DMS153 treated with DMSO at 0.1 percent for 48 hours (cell line): Measurements from ENCODE around the gene GORASP2.

Experiments used
- DNase-seq: peaks from one replicate; lab custom pipeline; 2025; ENCODE audit not compliant: unreplicated experiment; lab: John Stamatoyannopoulos, UW

Gene GORASP2

DNA sequence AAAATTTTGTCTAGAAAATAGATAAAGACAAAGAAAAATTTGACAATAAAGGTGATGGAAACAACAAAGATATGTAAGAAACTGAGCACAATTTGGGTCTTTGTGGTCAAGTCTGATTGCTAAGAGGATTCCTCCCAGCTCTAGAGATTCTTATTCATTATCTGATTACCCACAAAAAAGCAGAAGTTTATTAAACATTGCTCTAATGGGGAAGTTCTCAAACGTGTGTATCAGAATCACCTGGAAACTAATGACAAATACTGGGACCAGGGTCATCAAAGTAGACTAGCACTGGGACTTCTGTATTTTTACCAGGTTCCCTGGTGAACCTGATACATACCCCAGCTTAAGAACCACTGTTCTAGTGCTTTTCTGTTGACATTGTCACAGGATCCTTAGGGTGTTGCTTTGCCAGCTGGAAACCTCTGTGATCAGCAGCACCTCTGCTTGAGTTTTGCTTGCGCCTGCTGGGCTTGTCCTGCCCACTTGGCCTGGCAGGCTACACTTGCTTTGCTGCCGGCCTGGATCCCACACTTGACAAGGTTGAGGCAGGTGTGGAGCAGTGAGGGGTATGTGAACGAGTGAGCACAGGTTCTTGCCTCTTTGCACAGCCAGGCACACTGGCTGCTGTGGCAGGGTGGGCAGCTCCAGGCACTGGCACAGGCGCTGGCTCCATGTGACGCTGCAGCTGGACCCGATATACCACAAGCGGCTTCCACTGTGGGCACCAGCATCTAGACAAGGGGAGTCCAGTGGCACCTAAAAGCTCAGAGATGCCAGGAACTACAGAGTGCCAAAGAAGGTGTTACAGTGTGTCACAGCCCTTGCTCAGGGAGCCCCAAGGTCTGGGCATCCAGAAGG, 6.2 kb upstream of the GORASP2 start:
- DNase-seq: no peak

DNA sequence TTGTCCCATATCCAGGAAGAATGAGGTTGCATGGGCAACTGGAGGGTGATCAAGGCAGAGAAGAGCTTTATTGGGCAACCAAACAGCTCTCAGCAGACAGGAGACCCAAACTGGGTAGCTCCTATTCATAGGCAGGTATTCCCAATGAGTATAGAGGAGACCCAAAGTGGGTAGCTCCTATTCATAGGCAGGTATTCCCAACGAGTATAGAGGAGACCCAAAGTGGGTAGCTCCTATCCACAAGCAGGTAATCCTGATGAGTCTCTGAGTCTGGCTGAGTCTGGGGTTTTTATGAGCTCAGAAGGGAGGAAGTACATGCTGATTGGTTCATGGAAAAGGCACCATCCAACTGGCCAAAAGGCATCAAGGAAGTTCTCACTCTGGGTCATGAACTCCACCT, 5.3 kb upstream of the GORASP2 start:
- DNase-seq: no peak

DNA sequence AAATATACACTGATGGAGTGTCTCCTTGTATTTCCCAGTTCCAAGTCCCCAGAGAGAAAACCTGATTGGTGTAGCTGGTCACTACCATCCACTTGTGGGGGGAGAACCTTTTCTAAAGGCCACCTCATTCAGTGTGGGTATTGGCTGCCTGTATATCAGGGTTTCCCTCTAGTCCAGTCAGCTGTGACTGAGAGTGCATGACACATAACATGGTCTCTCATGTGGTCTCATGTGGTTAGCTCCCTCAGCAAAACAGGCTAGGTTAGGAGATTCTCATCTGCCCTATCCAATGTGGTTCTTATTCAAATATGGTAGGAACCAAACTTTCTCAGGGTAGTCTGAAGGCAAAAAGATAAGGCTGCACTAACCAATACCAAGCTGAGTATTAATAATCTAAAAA, 4.1 kb upstream of the GORASP2 start:
- DNase-seq: no peak

DNA sequence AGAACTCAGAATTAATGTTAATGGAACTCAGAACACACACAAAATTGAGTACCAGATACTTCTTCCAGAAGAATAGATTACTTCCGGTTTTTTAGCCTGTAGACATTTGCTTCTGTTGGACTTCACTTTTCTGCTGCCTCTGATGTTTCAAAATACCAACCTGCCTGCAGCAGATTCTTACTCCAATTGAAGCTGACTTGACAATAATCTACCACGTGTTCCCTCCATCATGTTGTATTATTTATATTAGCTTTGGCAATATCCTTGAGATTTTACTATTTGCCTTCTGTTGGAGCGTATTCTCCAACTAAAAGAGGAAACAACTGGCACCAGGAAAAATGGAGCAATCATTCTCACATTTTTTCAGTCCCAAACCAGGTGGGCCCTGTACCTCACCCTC, 3.1 kb upstream of the GORASP2 start:
- no peak for DNase-seq

DNA sequence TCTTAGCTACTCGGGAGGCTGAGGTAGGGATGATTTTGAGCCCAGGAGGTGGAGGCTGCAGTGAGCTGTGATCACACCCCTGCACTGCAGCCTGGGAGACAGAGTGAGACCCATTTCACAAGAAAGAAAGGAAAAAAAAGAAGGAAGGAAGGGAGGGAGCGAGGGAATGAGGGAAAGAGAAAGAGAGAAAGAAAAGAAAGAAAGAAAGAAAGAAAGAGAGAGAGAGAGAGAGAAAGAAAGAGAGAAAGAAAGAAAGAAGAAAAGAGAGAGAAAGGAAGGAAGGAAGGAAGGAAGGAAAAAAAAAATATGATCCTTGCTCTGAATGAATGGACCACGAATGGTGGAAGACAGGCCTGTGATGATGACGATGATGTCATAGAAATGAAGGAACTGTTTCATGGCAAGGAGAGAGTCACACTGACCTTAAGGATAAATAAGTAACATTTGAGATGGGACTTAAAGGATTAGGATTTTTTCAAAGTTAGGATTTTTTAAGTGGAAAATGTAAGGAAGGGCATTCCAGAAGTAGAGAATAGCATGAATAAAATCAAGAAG, 2.2 kb upstream of the GORASP2 start:
- no peak for DNase-seq

DNA sequence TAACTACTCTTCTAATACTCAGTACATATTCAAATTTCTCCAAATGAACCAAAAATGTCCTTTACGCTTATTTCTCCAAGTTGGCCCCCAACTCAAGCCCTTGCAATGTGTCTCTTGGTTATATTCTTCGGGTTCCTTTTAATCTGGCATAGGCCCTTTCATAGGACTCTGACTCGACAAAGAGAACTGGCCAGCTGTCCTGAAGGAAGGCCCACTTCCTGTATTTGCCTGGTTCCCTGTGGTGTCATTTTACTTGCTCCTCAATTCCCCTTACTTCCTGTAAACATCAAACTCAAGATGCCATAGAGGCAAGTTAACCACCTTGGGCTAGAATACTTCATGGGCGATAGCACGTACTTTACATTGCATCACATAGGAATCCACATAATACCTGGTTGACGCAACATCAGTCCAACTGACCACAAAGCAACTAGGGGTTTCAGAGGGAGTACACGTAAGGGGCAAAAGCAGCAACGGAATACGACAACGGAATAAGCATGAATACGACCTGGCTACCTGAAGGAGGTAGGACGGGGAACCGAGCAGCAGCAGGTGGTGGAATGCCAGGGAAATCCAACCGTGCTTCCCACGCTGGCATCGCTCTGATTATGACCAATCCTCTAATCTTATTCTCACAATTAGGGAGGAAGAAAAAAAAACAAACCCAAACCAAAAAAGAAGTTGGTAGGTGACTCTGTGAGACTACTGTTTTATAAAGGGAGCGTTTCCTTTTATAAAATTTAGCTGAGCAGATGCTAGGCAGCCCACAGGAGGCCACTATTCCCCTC, 823 bp upstream of the GORASP2 start:
- no peak for DNase-seq

DNA sequence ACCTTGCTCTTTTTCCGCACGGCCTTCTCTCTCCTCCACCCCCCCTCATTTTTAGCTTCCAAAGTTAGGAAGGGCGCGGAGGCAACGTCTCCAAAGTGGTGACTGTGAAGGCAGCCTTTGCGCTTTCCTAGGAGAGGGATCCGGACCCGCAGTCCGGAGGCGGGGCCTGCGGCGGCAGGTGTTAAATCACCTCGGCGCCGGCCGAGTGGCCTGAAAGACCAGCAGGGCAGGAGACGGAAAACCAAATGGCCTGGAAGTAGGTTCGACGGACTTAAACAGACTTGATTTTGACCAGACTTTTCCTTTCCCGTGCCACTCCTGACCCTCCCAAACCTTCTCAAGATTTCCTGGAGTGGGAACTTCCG, 615 bp downstream of the GORASP2 start:
- peak; percentile 31 for DNase-seq

DNA sequence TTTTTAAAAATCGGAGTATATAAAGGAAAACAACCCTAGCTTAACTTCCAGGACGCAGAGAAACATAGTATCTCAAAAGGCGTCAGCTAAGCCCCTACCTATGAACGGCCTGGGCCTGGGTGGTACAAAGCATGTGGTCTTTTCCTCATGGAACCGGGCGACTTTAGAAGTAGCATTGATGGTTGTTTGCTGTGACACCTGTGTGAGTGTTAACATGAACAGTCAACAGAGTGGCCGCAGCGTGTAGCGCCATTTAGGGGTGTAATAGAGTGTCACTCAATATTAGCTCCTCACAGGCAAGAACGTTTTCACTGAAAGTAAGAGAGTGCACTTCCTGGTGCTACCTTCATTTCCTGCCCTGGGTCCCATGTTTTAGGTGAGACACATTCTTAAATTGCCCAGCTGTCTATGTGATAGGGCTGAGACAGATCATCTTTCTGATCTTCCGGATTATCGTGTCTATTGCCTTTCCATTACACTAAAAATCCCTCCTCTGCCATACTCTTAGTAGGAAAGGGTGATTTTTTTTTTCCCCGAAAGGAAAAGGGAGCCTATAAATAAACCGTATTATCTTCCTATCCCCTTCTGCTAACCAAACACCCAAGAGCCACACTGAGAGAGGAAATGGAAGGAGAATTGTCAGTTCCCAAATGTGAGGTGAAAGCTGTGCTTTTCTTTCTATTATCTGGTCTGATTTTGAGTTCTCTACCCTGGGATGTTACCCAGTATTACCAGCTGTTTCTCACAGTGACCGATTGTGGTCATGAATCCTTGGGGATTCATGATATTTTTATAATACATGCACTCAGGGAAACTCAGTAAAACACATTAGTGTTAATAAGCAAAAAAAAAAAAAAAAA, 1.3 kb downstream of the GORASP2 start:
- no peak for DNase-seq

DNA sequence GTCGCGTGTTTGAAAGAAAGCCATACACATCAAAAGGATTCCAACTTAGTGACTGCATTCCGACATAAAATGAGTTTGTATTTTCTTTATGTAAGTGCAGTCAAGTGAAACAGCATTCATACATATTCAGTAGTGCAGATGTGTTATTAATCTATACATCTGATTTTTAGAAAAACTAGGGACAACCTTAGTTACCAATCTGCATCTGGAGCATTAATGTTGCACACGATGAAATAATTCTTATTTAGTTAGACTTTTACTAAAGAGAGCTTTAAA, 1.9 kb downstream of the GORASP2 start:
- DNase-seq: no peak

DNA sequence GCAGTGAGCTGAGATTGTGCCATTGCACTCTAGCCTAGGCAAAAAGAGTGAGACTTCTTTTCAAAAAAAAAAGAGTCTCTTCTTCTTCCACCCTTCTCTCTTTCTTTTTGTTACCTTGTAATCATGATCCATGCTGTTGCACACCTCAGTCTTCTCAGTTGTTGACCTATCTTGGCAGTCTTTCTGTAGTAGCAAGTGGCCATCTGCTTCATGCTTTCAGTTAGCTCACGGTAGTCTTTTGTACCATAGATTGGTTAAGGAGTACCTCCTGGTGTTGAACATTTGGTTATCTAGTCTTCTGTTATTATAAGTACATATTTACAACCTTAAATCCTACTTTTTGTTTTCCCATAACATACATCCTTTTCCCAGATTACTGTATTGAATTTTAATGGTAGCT, 3.1 kb downstream of the GORASP2 start:
- no peak for DNase-seq

DNA sequence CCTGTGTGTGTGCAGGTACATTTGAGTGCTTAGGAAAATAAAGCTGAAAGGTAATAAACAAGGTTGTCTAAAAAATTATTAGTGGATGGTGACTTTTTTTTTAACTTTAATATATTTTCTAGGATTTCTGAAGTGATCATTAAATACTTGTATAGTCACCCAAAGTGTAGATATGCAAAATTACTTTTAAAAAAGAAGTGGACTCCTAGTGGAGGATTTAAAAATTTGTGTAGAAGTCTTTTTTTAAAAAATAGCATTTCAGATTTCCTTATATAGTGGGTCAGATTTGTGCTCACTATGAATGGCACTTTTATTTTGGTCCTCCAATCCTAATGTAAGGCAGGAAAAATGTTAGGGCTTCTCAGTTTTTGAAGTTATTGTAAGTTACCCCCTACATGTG, 3.9 kb downstream of the GORASP2 start:
- DNase-seq: no peak

DNA sequence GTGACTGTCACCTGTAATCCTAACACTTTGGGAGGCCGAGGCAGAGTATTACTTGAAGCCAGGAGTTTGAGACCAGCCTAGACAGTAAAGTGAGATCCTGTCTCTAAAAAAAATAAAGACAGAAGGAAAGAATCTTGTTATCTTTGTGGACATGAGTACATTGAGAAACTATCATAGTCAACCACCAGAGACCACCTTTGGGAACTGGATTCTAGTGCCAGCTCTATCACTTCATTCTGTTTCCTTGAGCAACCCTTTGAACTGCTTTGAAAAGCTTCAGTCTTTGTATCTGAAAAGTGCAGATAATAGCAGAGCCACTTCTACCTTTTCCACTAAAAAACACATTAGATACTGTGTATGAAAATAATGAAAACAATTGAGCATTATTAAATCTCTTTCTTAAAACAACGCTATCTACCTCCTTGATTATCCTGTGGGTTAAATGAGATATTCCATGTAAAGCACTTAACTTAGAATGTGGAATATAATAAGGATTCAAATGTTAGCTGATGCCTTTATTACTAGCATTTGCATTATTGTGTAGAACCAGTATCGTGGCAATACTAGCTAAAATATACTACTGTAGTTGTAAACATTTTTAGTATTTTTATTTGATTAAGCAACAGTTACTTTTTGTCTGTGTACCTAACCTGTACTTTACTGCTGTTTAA, 8.8 kb downstream of the GORASP2 start:
- DNase-seq: no peak

DNA sequence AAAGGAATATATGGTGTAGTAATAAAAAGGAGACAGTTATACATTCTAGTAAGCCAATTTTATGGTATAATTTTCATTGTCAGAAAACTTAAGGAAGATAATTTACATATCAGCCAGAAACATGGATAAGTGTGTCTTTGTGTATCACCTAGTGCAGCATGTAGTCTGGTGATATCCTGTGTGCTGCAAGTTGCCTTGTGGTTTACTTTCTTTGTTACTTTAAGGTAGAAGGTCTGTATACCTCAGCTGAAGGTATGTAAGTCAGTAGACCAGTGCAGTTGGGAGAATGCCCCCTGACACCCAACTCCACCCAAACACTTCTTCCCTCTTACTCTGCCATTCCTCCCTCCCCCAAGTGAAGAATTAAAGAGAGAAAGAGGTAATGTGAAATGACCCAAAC, 11.0 kb downstream of the GORASP2 start:
- DNase-seq: no peak

DNA sequence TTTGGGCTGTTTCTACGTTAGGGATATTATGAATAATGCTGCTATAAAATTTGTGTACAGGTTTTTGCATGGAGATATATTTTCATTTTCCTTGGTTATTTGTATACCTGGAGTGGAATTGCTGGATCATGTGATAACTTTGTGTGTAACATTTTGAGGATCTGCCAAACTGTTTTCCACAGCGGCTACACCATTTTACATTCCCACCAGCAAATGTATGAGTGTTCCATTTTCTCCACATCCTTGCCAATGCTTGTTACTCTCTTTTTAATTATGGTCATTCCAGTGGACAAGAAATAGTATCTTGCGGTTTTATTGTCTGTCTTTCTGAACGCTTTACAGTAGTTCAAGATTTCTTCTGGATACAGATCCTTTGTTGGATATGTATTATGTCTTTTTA, 13.6 kb downstream of the GORASP2 start:
- no peak for DNase-seq

DNA sequence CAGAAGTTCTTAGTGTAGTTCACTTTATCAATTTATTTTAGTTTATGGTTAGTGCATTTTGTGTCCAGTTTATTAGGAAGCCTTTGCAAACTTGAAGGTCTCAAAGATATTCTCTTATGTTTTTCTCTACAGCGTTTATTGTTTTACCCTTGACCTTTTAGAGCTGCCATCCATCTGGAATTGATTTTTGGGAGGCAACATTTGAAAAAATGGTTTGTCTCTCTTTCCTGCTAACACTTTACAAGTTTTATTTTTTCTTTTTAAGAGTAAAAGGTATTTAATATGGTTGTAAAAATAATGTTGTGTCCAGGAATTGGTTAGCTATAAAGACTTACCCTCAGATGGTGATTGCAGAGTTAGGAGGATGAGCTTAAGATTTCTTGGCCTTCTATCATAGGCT, 14.0 kb downstream of the GORASP2 start:
- no peak for DNase-seq

DNA sequence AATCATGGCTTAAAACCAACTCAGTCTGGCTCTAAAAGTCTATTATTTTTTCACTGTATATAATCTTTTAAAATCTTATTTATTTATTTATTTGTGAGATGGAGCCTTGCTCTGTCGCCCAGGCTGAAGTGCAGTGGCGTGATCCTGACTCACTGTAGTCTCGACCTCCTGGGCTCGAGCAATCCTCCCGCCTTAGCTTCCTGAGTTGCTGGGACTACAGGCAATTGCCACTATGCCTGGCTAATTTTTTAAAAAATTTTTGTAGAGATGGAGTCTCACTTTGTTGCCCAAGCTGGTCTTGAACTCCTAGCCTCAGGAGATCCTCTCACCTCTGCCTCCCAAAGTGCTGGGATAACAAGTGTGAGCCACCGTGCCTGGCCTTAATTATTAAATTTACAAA, 14.5 kb downstream of the GORASP2 start:
- no peak for DNase-seq

DNA sequence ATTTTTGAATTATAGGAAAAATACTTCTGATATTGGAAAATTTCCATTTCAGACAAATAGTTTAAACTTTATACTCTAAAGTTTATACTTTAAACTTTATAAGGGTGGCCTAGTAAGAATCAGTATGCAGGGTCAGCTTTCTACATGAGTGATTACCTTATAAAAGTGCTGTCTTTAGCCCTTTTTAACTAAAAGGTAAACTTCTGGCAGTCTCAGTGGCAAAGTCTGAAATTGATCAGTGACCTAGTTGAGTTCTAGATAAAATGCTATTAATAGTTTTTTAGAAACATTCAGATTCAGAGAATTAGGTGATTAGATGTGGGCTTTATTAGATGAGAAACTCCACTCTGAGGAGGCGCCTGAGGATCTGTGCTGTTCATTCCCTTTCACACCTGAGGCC, 15.5 kb downstream of the GORASP2 start:
- DNase-seq: no peak

DNA sequence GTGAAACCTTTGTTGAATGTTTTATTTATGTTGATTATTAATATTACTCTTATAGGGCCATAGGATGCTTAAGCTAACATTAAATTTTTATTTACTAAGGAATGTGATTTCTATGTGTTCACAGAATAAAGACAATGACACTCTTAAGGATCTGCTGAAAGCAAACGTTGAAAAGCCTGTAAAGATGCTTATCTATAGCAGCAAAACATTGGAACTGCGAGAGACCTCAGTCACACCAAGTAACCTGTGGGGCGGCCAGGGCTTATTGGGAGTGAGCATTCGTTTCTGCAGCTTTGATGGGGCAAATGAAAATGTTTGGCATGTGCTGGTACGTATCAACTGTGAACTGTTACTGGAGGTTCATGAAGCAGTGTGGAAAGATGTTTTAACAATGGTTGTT, 20.4 kb downstream of the GORASP2 start:
- DNase-seq: no peak

DNA sequence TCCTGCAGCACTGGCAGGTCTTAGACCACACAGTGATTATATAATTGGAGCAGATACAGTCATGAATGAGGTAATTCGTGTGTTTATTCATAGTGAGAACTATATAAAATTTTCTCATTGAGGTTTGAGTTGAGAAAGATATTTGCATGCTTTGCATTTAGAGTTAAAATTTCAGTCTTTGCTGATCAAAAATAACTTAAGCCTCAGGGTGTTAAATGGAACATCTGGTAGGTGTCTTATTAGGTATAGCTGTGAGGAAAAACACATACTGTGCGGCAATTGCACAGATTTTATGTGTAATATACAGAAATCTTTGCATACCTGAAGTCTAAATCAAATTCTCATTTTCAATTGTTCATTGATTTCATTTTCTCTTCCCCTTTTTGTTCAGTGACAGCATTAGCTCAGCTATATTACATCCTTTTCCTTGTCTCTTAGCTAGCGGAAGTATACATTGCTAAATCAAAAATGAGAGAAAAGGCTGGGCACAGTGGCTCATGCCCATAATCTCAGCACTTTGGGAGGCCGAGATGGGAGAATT, 21.2 kb downstream of the GORASP2 start:
- no peak for DNase-seq

DNA sequence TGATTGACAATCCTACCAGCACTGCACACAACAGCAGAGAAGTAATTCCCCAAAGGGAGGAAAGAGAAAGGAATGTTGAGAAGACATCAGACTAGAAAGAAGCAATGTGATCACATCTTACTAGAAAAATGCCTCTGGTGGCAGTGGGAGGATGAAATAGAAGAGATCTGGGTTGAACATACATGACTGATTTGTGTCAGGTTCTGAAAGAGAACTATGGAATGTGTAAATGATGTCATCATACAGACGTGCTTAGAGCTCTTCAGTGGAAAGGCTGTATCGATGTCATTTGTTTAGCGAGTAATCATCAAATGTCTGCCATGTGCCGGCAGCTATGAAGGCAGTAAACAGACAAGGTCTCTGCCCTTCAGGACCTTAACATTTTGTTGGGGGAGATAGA, 24.9 kb downstream of the GORASP2 start:
- no peak for DNase-seq

DNA sequence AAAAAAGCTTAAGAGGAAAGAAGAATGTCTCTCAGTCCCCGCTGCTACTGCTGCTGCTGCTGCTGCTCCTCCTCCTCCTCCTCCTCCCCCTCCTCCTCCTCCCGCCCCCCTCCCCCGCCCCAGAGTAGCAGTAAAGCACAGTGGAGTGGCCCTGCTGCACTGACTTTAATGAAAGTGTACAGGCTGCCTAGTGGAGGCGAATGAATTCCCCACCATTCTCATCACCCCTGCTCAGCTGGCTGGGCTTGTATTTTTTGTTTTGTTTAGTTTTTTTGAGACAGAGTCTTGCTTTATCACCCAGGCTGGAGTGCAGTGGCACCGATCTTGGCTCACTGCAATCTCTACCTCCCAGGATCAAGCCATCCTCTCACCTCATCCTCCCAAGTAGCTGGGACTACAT, 34.3 kb downstream of the GORASP2 start:
- DNase-seq: no peak
